HCT116 (cell line): ENCODE measurements around the gene TMEM232. TPM values are rescaled to one million over a fixed set of nuclear protein-coding genes. Genes with fewer than 3 reads are reported as not detected.

Experiments used
- ATAC-seq: fragments of 200-7000 bp; cut with Tn5 transposase; 2 replicates; pipeline ENCODE4 v1.9.1; 2020; ENCODE audit warnings: mild to moderate bottlenecking, moderate library complexity
- BruUV-seq: library from RNA; stranded (reverse); fragments of 400-500 nt; replicated peaks from 2 replicates; lab custom pipeline; 2021; lab: Mats Ljungman, UMichigan
- CTCF ChIA-PET: fragments of 300-600 bp; sonication (Branson Sonifier 250); formaldehyde crosslinking; loops from one replicate; lab custom pipeline; 2021; ENCODE audit warnings: antibody characterized with exemption; lab: Charles Lee
- POLR2A ChIA-PET: fragments of 300-600, 350-600 bp; sonication (Branson Sonifier 250); formaldehyde crosslinking; loops from one replicate; lab custom pipeline; 2021; ENCODE audit warnings: antibody characterized with exemption; lab: Charles Lee
- RAD21 ChIA-PET, 2 experiments: fragments of 300-600 bp; sonication (Branson Sonifier 250); formaldehyde crosslinking; loops; one replicate each; lab custom pipeline; 2023; ENCODE audit warnings: low total read pairs in 2 of 2; ENCODE audit not compliant: uncharacterized antibody in 2 of 2, unreplicated experiment in 2 of 2, low non-redundant PET in 1 of 2; lab: Charles Lee
- DNase-seq: peaks from one replicate; pipeline ENCODE4 v3.0.0-alpha.2; 2010; ENCODE audit warnings: low read depth, low spot score
- H2AFZ ChIP-seq: fragments of 200-600 bp; shearing (Covaris generic), sonication (generic); 2 replicates; pipeline ENCODE4 v1.6.1; 2017; ENCODE audit warnings: low read depth, mixed run types, mixed read lengths, antibody characterized with exemption, low read length; ENCODE audit not compliant: poor library complexity, severe bottlenecking
- H3K27ac ChIP-seq: 2 replicates; pipeline ENCODE4 v1.5.1; 2012; ENCODE audit warnings: low read depth, low read length
- H3K27me3 ChIP-seq: fragments of 200-600 bp; sonication (generic); 2 replicates; pipeline ENCODE4 v1.6.1; 2016; ENCODE audit warnings: mixed run types, low read length, mixed read lengths; ENCODE audit not compliant: insufficient read depth
- H3K36me3 ChIP-seq, 2 experiments: fragments of 200-500 bp in 1 of 2; fragments of 200-600 bp in 1 of 2; sonication (Bioruptor generic) in 1 of 2; sonication (generic) in 1 of 2; 2 replicates each; pipeline versions ENCODE4 v1.5.1 to v1.6.1; 2014 to 2016; ENCODE audit warnings: low read length in 2 of 2, inconsistent platforms in 1 of 2, mixed read lengths in 1 of 2, mixed run types in 1 of 2; ENCODE audit not compliant: insufficient read depth in 2 of 2, control insufficient read depth in 1 of 2
- H3K4me1 ChIP-seq, 2 experiments: fragments of 200-600 bp in 1 of 2; sonication (generic) in 1 of 2; 2 replicates each; pipeline versions ENCODE4 v1.5.1 to v1.6.1; 2012 to 2017; ENCODE audit warnings: low read length in 2 of 2, inconsistent platforms in 1 of 2, mild to moderate bottlenecking in 1 of 2, mixed read lengths in 1 of 2, mixed run types in 1 of 2, moderate library complexity in 1 of 2; ENCODE audit not compliant: insufficient read depth in 2 of 2, control insufficient read depth in 1 of 2
- H3K4me2 ChIP-seq: fragments of 200-600 bp; sonication (generic); 2 replicates; pipeline ENCODE4 v1.6.1; 2017; ENCODE audit warnings: mixed run types, low read length, mixed read lengths
- H3K4me3 ChIP-seq, 2 experiments: fragments of 200-600 bp in 1 of 2; sonication (generic) in 1 of 2; replicated peaks in 1 of 2; 2 replicates each; pipeline ENCODE4 v1.5.1; 2011 to 2016; ENCODE audit warnings: low read length in 2 of 2, control low read depth in 1 of 2, low read depth in 1 of 2, mild to moderate bottlenecking in 1 of 2, mixed read lengths in 1 of 2, mixed run types in 1 of 2
- H3K79me2 ChIP-seq: fragments of 200-600 bp; sonication (generic); 2 replicates; pipeline ENCODE4 v1.6.1; 2017; ENCODE audit warnings: mild to moderate bottlenecking, mixed run types, low read length, moderate library complexity, mixed read lengths; ENCODE audit not compliant: insufficient read depth
- H3K9ac ChIP-seq: fragments of 200-600 bp; sonication (generic); 2 replicates; pipeline ENCODE4 v1.6.1; 2016; ENCODE audit warnings: low read length, mixed read lengths
- H3K9me2 ChIP-seq: fragments of 200-600 bp; sonication (generic), shearing (Covaris generic); 2 replicates; pipeline ENCODE4 v1.6.1; 2017; ENCODE audit warnings: mixed run types, mild to moderate bottlenecking, moderate library complexity; ENCODE audit not compliant: insufficient read depth
- H3K9me3 ChIP-seq, 2 experiments: fragments of 200-500 bp in 1 of 2; fragments of 200-600 bp in 1 of 2; sonication (Bioruptor generic) in 1 of 2; sonication (generic) in 1 of 2; 2 replicates each; pipeline ENCODE4 v1.6.1; 2014 to 2017; ENCODE audit warnings: low read length in 2 of 2, mixed read lengths in 2 of 2, inconsistent platforms in 1 of 2, low read depth in 1 of 2, mild to moderate bottlenecking in 1 of 2, mixed run types in 1 of 2, moderate library complexity in 1 of 2; ENCODE audit not compliant: control insufficient read depth in 1 of 2, insufficient read depth in 1 of 2
- H4K20me1 ChIP-seq: fragments of 200-600 bp; sonication (generic), shearing (Covaris generic); 2 replicates; pipeline ENCODE4 v1.6.1; 2017; ENCODE audit warnings: mixed run types, mild to moderate bottlenecking, moderate library complexity; ENCODE audit not compliant: insufficient read depth
- CBX3 ChIP-seq: IDR thresholded peaks from 2 replicates; pipeline ENCODE4 v1.6.1; 2012; ENCODE audit warnings: low read depth
- CEBPB ChIP-seq: IDR thresholded peaks from 2 replicates; pipeline ENCODE4 v1.6.1; 2012; ENCODE audit warnings: low read depth
- EGR1 ChIP-seq: IDR thresholded peaks from 2 replicates; pipeline ENCODE4 v1.6.1; 2012; ENCODE audit warnings: low read depth
- EZH2phosphoT487 ChIP-seq: fragments of 200-600 bp; IDR thresholded peaks from 2 replicates; pipeline ENCODE4 v1.6.1; 2018; ENCODE audit warnings: antibody characterized with exemption, borderline replicate concordance
- POLR2AphosphoS5 ChIP-seq: IDR thresholded peaks from 2 replicates; pipeline ENCODE4 v1.6.1; 2011; ENCODE audit warnings: mild to moderate bottlenecking, low read depth, low read length, moderate library complexity
- SIN3A ChIP-seq: IDR thresholded peaks from 2 replicates; pipeline ENCODE4 v1.6.1; 2012; ENCODE audit warnings: low read depth
- SP1 ChIP-seq: IDR thresholded peaks from 2 replicates; pipeline ENCODE4 v1.6.1; 2012; ENCODE audit warnings: low read depth
- TCF7L2 ChIP-seq: IDR thresholded peaks from 2 replicates; pipeline ENCODE4 v1.7.0; 2011; ENCODE audit warnings: borderline replicate concordance, inconsistent platforms; ENCODE audit not compliant: insufficient read depth, insufficient read length; ENCODE audit errors: extremely low read depth
- intact Hi-C: fragments of 100-400 bp; cut with micrococcal nuclease; formaldehyde crosslinking; loops from 2 replicates; pipeline ENCODE4 v1.10.0; 2022
- total RNA-seq: library from RNA; stranded (reverse); gene quantifications from one replicate; pipeline ENCODE4 v1.2.1, GENCODE V29; 2021; ENCODE audit not compliant: unreplicated experiment
- TF ChIP-seq, protein P1 (sequence below), 3 experiments: fragments of 200-600 bp in 1 of 3; sonication (generic) in 1 of 3; IDR thresholded peaks in 2 of 3; conservative IDR thresholded peaks in 1 of 3; 2 replicates each; pipeline ENCODE4 v1.5.1; 2012 to 2017; ENCODE audit warnings: low read depth in 2 of 3, low read length in 2 of 3, antibody characterized with exemption in 1 of 3, borderline replicate concordance in 1 of 3, control low read depth in 1 of 3, mild to moderate bottlenecking in 1 of 3, mixed read lengths in 1 of 3, mixed run types in 1 of 3, moderate library complexity in 1 of 3; ENCODE audit not compliant: insufficient read depth in 1 of 3
- TF ChIP-seq, protein P2 (sequence below): IDR thresholded peaks from 2 replicates; pipeline ENCODE4 v1.6.1; 2012; ENCODE audit warnings: low read depth
- TF ChIP-seq, protein P3 (sequence below): IDR thresholded peaks from 2 replicates; pipeline ENCODE4 v1.6.1; 2011; ENCODE audit warnings: mild to moderate bottlenecking, low read length, moderate library complexity; ENCODE audit not compliant: insufficient replicate concordance; ENCODE audit errors: extremely low read depth

TMEM232 gene
- total RNA-seq, 1 experiment from 2014 or later = 1.2 TPM

DNA sequence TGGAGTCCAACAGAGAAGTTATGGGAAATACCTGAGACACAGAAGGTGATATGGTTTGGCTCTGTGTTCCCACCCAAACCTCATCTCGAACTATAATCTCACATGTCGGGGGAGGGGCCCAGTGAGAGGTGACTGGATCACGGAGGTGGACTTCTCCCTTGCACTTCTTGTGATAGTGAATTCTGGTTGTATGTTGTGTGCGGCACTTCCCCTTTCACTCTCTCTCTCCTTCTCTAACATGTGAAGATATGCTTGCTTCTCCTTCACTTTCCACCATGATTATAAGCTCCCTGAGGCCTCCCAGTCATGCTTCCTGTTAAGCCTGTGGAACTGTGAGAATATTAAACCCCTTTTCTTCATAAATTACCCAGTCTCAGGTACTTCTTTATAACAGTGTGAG is 96.1 kb downstream of the TMEM232 start:
- POLR2A ChIA-PET = no interaction called here
- RAD21 ChIA-PET = no interaction called here

DNA sequence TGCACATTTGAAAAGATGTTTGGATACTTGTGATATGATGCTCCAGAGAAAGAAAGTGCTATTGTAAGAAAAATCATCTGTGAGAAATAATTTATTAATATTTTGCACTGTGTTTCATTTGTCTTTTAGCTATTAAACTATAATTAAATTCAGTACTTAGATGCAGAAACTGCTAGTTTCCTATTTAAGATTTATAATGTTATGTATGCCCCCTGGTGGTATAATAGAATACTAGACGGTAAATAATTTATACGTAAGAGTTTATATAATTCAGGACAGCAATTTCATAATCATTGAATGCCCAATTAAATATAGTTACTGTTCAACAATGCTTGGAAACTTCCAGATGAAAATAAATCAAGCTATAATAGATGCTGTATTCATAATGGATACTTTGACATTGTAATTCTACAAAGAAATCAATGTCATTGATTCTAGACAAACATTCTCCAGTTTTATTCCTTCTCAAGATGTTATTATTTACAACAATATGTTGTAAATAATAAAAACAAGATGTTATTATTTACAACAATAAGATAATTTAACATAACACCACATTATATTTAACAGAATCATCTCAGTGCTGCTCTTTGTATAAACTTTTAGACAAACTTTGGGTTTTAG is 101.0 kb downstream of the TMEM232 start:
- Histone ChIP-seq H3K27me3 (no peaks in the 10 kb centered on the region), H3K9ac (no peak overlapping the region), H2AFZ (no peak overlapping the region), H3K79me2 (no peaks in the 10 kb centered on the region), H3K9me3 (no peaks in the 10 kb centered on the region), H3K4me1 (no peaks in the 10 kb centered on the region), H3K36me3 (no peaks in the 10 kb centered on the region), H4K20me1 (no peaks in the 10 kb centered on the region), H3K27ac (no peak overlapping the region), H3K4me3 (no peak overlapping the region), H3K9me2 (no peaks in the 10 kb centered on the region), H3K4me2 (peak overlapping the region; percentile 11)
- POLR2A ChIA-PET = interaction anchor here (0.6 kb wide), 1 partner anchor 184 kb away, joined by 4 read pairs; no protein-coding TSS in a partner anchor
- CTCF ChIA-PET = interaction anchor here (0.6 to 1.9 kb wide), 4 partner anchors 11 to 185 kb away, joined by 3 to 10 read pairs (median 4); no protein-coding TSS in a partner anchor
- ATAC-seq (no peak), DNase-seq (peak; percentile 22)
- intact Hi-C loops = loop anchor here (1.0 to 10.0 kb wide), 2 partner anchors 184 to 941 kb away; partner anchors contain the start of gene MAN2A1
- RAD21 ChIA-PET = interaction anchor here in 1 of 2 experiments (0.6 kb wide), 1 partner anchor 184 kb away, joined by 3 read pairs; no protein-coding TSS in a partner anchor
- BruUV-seq = no TSS peak
- TF ChIP-seq, protein P1, sequence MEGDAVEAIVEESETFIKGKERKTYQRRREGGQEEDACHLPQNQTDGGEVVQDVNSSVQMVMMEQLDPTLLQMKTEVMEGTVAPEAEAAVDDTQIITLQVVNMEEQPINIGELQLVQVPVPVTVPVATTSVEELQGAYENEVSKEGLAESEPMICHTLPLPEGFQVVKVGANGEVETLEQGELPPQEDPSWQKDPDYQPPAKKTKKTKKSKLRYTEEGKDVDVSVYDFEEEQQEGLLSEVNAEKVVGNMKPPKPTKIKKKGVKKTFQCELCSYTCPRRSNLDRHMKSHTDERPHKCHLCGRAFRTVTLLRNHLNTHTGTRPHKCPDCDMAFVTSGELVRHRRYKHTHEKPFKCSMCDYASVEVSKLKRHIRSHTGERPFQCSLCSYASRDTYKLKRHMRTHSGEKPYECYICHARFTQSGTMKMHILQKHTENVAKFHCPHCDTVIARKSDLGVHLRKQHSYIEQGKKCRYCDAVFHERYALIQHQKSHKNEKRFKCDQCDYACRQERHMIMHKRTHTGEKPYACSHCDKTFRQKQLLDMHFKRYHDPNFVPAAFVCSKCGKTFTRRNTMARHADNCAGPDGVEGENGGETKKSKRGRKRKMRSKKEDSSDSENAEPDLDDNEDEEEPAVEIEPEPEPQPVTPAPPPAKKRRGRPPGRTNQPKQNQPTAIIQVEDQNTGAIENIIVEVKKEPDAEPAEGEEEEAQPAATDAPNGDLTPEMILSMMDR (IDR thresholded peaks at IDR 0.05 in 2 of 3, conservative IDR thresholded peaks at IDR 0.05 in 1 of 3; ENCODE audit: borderline replicate concordance in 1 of 3, insufficient read depth in 1 of 3, low read depth in 2 of 3, low read length in 2 of 3) = peak in 2 of 3 experiments; percentile 46 to 63; a peak in 3 of 6 replicates
- TF ChIP-seq TCF7L2 (no peak), CEBPB (no peak)
- TF ChIP-seq, protein P2, sequence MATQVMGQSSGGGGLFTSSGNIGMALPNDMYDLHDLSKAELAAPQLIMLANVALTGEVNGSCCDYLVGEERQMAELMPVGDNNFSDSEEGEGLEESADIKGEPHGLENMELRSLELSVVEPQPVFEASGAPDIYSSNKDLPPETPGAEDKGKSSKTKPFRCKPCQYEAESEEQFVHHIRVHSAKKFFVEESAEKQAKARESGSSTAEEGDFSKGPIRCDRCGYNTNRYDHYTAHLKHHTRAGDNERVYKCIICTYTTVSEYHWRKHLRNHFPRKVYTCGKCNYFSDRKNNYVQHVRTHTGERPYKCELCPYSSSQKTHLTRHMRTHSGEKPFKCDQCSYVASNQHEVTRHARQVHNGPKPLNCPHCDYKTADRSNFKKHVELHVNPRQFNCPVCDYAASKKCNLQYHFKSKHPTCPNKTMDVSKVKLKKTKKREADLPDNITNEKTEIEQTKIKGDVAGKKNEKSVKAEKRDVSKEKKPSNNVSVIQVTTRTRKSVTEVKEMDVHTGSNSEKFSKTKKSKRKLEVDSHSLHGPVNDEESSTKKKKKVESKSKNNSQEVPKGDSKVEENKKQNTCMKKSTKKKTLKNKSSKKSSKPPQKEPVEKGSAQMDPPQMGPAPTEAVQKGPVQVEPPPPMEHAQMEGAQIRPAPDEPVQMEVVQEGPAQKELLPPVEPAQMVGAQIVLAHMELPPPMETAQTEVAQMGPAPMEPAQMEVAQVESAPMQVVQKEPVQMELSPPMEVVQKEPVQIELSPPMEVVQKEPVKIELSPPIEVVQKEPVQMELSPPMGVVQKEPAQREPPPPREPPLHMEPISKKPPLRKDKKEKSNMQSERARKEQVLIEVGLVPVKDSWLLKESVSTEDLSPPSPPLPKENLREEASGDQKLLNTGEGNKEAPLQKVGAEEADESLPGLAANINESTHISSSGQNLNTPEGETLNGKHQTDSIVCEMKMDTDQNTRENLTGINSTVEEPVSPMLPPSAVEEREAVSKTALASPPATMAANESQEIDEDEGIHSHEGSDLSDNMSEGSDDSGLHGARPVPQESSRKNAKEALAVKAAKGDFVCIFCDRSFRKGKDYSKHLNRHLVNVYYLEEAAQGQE = no peak

More for the DNA sequence above, 96.1 kb downstream of the TMEM232 start:
- no peaks in the 10 kb centered on the region for H3K27me3 ChIP-seq
- no peak overlapping the region for H3K27ac ChIP-seq
- intact Hi-C loops = no loop called here
- H3K36me3 ChIP-seq = no peaks in the 10 kb centered on the region
- H4K20me1 ChIP-seq = no peaks in the 10 kb centered on the region
- no peaks in the 10 kb centered on the region for H3K9me3 ChIP-seq
- H3K4me2 ChIP-seq = no peak overlapping the region
- CTCF ChIA-PET = no interaction called here
- no TSS peak for BruUV-seq
- H3K4me3 ChIP-seq = no peak overlapping the region
- no peak overlapping the region for H3K9ac ChIP-seq
- TF ChIP-seq POLR2AphosphoS5 (no peak), SIN3A (no peak), SP1 (no peak), CBX3 (no peak), EZH2phosphoT487 (no peak), TCF7L2 (no peak), EGR1 (no peak)
- TF ChIP-seq, protein P3, sequence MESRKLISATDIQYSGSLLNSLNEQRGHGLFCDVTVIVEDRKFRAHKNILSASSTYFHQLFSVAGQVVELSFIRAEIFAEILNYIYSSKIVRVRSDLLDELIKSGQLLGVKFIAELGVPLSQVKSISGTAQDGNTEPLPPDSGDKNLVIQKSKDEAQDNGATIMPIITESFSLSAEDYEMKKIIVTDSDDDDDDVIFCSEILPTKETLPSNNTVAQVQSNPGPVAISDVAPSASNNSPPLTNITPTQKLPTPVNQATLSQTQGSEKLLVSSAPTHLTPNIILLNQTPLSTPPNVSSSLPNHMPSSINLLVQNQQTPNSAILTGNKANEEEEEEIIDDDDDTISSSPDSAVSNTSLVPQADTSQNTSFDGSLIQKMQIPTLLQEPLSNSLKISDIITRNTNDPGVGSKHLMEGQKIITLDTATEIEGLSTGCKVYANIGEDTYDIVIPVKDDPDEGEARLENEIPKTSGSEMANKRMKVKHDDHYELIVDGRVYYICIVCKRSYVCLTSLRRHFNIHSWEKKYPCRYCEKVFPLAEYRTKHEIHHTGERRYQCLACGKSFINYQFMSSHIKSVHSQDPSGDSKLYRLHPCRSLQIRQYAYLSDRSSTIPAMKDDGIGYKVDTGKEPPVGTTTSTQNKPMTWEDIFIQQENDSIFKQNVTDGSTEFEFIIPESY = no peak
- ATAC-seq (no peak), DNase-seq (no peak)
- H3K4me1 ChIP-seq = no peaks in the 10 kb centered on the region
- H2AFZ ChIP-seq = no peak overlapping the region
- H3K79me2 ChIP-seq = no peaks in the 10 kb centered on the region
- no peaks in the 10 kb centered on the region for H3K9me2 ChIP-seq
